Measurements from ENCODE around the gene DOCK9. TPM values are rescaled to one million over a fixed set of nuclear protein-coding genes. Genes with fewer than 3 reads are reported as not detected.

The DOCK9 gene
- total RNA-seq, 1 experiment from 2014 or later = 36.6 TPM

GRCh38 chr13:98916403-98916802, 61.5 kb downstream of the DOCK9 start:
- Mint-ChIP-seq H3K9me3 (no peaks in the 10 kb centered on the region), H3K4me1 (peaks cover under 1% of the 10 kb centered on the region; the same call in 1 of the 2 replicates), H3K27ac (no peak overlapping the region), H3K4me3 (no peak overlapping the region), H3K27me3 (ENCODE audit: low read depth) (no peaks in the 10 kb centered on the region), H3K36me3 (no peaks in the 10 kb centered on the region)
- CTCF ChIA-PET = no interaction called here
- no peak for DNase-seq (ENCODE audit: low spot score)
- POLR2A ChIA-PET = no interaction called here
- no peak for ATAC-seq
- TF ChIP-seq ELF4 (CRISPR knock-in tag; IDR thresholded peaks at IDR 0.05; ENCODE audit: low read depth) = no peak
- TF ChIP-seq, protein P1, sequence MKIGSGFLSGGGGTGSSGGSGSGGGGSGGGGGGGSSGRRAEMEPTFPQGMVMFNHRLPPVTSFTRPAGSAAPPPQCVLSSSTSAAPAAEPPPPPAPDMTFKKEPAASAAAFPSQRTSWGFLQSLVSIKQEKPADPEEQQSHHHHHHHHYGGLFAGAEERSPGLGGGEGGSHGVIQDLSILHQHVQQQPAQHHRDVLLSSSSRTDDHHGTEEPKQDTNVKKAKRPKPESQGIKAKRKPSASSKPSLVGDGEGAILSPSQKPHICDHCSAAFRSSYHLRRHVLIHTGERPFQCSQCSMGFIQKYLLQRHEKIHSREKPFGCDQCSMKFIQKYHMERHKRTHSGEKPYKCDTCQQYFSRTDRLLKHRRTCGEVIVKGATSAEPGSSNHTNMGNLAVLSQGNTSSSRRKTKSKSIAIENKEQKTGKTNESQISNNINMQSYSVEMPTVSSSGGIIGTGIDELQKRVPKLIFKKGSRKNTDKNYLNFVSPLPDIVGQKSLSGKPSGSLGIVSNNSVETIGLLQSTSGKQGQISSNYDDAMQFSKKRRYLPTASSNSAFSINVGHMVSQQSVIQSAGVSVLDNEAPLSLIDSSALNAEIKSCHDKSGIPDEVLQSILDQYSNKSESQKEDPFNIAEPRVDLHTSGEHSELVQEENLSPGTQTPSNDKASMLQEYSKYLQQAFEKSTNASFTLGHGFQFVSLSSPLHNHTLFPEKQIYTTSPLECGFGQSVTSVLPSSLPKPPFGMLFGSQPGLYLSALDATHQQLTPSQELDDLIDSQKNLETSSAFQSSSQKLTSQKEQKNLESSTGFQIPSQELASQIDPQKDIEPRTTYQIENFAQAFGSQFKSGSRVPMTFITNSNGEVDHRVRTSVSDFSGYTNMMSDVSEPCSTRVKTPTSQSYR (CRISPR knock-in tag; IDR thresholded peaks at IDR 0.05) = no peak
- no peak for TF ChIP-seq MLX (CRISPR knock-in tag; IDR thresholded peaks at IDR 0.05)
- TF ChIP-seq TCF7 (CRISPR knock-in tag; IDR thresholded peaks at IDR 0.05; ENCODE audit: low read depth) = no peak
- no peak for TF ChIP-seq ZNF416 (CRISPR knock-in tag; IDR thresholded peaks at IDR 0.05)
- TF ChIP-seq CTCF (IDR thresholded peaks at IDR 0.05) = no peak
- no peak for TF ChIP-seq ZNF263 (CRISPR knock-in tag; IDR thresholded peaks at IDR 0.05; ENCODE audit: low read depth)
- TF ChIP-seq CDX4 (CRISPR knock-in tag; IDR thresholded peaks at IDR 0.05; ENCODE audit: borderline replicate concordance) = no peak
- TF ChIP-seq TP53 (CRISPR knock-in tag; IDR thresholded peaks at IDR 0.05) = no peak
- no peak for TF ChIP-seq NFYB (CRISPR knock-in tag; conservative IDR thresholded peaks at IDR 0.05; ENCODE audit: low read depth)
- no peak for TF ChIP-seq ESRRA (CRISPR knock-in tag; IDR thresholded peaks at IDR 0.05; ENCODE audit: borderline replicate concordance)
- TF ChIP-seq, protein P2, sequence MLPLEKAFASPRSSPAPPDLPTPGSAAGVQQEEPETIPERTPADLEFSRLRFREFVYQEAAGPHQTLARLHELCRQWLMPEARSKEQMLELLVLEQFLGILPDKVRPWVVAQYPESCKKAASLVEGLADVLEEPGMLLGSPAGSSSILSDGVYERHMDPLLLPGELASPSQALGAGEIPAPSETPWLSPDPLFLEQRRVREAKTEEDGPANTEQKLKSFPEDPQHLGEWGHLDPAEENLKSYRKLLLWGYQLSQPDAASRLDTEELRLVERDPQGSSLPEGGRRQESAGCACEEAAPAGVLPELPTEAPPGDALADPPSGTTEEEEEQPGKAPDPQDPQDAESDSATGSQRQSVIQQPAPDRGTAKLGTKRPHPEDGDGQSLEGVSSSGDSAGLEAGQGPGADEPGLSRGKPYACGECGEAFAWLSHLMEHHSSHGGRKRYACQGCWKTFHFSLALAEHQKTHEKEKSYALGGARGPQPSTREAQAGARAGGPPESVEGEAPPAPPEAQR (CRISPR knock-in tag; IDR thresholded peaks at IDR 0.05) = no peak
- TF ChIP-seq, protein P3, sequence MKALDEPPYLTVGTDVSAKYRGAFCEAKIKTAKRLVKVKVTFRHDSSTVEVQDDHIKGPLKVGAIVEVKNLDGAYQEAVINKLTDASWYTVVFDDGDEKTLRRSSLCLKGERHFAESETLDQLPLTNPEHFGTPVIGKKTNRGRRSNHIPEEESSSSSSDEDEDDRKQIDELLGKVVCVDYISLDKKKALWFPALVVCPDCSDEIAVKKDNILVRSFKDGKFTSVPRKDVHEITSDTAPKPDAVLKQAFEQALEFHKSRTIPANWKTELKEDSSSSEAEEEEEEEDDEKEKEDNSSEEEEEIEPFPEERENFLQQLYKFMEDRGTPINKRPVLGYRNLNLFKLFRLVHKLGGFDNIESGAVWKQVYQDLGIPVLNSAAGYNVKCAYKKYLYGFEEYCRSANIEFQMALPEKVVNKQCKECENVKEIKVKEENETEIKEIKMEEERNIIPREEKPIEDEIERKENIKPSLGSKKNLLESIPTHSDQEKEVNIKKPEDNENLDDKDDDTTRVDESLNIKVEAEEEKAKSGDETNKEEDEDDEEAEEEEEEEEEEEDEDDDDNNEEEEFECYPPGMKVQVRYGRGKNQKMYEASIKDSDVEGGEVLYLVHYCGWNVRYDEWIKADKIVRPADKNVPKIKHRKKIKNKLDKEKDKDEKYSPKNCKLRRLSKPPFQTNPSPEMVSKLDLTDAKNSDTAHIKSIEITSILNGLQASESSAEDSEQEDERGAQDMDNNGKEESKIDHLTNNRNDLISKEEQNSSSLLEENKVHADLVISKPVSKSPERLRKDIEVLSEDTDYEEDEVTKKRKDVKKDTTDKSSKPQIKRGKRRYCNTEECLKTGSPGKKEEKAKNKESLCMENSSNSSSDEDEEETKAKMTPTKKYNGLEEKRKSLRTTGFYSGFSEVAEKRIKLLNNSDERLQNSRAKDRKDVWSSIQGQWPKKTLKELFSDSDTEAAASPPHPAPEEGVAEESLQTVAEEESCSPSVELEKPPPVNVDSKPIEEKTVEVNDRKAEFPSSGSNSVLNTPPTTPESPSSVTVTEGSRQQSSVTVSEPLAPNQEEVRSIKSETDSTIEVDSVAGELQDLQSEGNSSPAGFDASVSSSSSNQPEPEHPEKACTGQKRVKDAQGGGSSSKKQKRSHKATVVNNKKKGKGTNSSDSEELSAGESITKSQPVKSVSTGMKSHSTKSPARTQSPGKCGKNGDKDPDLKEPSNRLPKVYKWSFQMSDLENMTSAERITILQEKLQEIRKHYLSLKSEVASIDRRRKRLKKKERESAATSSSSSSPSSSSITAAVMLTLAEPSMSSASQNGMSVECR (CRISPR knock-in tag; IDR thresholded peaks at IDR 0.05; ENCODE audit: borderline replicate concordance) = no peak
- no peak for TF ChIP-seq ETV6 (CRISPR knock-in tag; IDR thresholded peaks at IDR 0.05)
- TF ChIP-seq JUN (CRISPR knock-in tag; IDR thresholded peaks at IDR 0.05) = no peak
- TF ChIP-seq FOXJ3 (CRISPR knock-in tag; IDR thresholded peaks at IDR 0.05; ENCODE audit: borderline replicate concordance) = no peak

All from WTC11 (cell line).